NCI-H128 (cell line): ENCODE results near the gene TBC1D8.

Source experiments
- DNase-seq: peaks from one replicate; lab custom pipeline; 2025; ENCODE audit not compliant: unreplicated experiment; lab: John Stamatoyannopoulos, UW

The TBC1D8 gene

DNA sequence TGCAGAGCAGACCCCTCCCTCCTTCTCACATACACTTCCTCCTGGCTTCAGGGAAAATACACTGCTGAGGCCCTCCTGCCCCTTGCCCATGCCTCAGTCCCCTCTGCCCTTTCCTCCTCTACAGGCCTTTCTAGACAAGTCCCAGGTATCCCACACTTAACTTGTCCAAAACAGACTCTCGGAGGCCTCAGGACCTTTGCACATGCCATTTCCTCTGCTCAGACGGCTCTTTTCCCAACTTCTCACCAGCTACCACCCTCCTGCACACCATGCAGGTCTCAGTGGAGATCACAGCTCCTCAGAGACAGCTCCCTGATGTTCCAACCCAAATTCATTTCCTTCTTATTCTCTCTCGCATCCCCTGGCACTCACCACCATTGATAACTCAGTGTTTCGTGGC is 11.7 kb downstream of the TBC1D8 start:
- no peak for DNase-seq

- DNase-seq: no peak
These were observed 15.5 kb downstream of the TBC1D8 start for GRCh38 chr2:101135412-101136296.

- DNase-seq: no peak
These were observed 17.6 kb downstream of the TBC1D8 start for GRCh38 chr2:101133492-101134100.

- no peak for DNase-seq
These were observed 19.0 kb downstream of the TBC1D8 start for GRCh38 chr2:101132202-101132601.

DNA sequence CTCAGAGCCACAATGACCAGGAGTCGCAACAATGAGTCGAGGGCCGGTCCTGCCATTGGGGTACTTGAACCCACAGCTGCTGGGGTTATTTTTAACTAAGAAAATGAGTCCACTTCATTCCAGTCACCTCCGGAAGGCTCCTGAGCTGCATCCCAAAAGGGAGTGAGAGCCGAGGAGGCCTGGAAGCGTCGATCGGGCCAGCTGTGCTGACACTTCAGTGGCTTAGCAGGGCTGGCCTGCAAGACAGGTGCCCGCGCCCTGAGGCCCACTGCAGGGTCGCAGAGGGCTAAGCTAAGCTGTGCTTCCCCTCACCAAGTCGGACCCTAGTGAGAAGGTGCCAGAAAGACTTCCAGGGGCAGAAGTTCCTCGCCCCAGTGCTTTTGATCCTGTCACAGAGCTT is 21.1 kb downstream of the TBC1D8 start:
- no peak for DNase-seq

GRCh38 chr2:101127319-101128056 is 23.7 kb downstream of the TBC1D8 start:
- DNase-seq: no peak

GRCh38 chr2:101125808-101126207 is 25.4 kb downstream of the TBC1D8 start:
- DNase-seq: no peak

DNA sequence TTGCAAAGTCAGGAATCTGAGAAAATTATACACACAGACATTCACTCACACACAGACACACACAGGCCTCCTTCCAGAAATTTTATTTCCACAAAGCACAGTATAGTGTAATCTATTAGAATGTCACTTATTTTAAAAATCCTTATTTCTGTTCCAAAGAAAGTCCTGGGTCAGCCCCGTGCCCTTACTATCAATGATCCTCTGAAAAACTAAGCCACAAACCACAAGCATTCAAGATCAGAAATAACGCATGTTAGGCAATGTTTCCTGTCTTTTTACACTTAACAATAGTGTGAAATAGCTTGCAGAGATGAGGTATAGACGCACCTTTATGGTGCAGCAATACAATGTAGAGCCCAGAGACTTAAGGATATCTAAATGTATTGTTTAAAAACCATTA is 25.8 kb downstream of the TBC1D8 start:
- no peak for DNase-seq

GRCh38 chr2:101124643-101125366 is 26.4 kb downstream of the TBC1D8 start:
- DNase-seq: no peak

- no peak for DNase-seq
These were observed 27.2 kb downstream of the TBC1D8 start for GRCh38 chr2:101123795-101124471.

DNA sequence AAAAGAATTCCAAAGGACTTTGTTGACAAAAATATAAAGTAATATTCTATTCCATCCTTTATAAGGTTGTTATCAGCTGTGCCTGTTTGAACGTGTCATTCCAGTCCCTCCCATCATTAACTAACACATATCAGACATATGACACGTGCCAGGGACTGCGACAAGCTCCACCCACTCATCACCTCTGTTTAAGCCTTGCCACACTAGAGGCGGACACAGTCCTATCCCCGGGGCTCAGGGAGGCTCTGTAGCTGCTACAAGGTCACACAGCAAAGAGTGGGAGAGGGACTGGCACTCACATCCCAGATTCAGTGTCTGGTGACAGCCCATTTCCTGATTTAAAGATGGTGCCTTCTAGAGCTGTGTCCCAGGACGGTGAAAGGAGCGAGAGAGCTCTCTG is 30.0 kb downstream of the TBC1D8 start:
- no peak for DNase-seq

- no peak for DNase-seq
These were observed 30.8 kb downstream of the TBC1D8 start for GRCh38 chr2:101120124-101120996.

GRCh38 chr2:101119431-101119830 is 31.8 kb downstream of the TBC1D8 start:
- no peak for DNase-seq

DNA sequence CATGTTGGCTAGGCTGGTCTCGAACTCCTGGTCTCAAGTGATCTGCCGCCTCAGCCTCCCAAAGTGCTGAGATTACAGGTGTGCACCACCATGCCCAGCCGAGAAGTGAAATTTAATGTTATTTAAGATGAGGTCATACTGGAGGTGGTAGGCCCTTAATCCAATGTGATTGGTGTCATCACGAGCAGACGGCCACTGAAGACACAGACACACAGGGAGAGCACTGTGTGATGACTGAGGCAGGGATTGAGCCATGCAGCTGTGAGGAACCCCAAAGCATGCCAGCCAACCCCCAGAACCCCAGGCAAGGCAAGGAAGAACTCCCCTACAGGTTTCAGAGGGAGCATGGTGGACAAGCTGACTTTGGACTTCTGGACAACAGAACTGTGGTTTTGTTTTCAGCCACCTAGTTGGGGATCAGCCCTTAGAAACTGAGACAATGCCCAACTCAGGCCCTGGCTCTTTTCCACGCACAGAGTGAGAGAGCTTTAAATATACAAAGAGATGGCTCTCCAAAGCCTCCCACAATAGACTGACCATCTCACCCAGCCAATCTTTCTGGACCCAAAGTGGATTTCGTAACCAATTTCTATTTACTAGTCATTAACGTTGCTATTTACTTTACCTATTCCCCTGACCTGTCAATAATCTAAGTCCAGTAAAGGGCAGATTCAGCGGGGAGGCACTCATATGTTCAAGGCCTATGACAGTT is 34.2 kb downstream of the TBC1D8 start:
- DNase-seq: no peak

- no peak for DNase-seq
These were observed 34.8 kb downstream of the TBC1D8 start for GRCh38 chr2:101116348-101116747.

DNA sequence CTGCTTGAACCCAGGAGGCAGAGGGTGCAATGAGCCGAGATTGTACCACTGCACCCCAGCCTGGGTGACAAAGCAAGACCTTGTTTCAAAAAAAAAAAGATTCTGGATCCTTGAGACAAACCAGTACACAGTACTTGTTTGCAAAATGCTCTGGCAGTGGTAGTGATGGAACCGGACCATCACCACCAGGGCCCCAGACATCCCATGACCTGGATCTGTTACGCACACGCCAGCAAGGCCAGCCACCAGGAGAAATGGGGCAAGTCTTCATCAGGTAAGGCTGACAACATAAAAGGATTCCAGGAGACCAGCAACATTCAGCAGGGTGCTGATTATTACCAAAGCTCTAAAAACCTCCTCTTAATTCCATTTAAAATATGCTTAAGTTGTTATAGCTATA is 35.5 kb downstream of the TBC1D8 start:
- DNase-seq: no peak

GRCh38 chr2:101114815-101115214 is 36.4 kb downstream of the TBC1D8 start:
- no peak for DNase-seq

- no peak for DNase-seq
These were observed 36.9 kb downstream of the TBC1D8 start for GRCh38 chr2:101114268-101114783.
